Measurements from ENCODE around the gene ANGEL1.

Gene ANGEL1

DNA sequence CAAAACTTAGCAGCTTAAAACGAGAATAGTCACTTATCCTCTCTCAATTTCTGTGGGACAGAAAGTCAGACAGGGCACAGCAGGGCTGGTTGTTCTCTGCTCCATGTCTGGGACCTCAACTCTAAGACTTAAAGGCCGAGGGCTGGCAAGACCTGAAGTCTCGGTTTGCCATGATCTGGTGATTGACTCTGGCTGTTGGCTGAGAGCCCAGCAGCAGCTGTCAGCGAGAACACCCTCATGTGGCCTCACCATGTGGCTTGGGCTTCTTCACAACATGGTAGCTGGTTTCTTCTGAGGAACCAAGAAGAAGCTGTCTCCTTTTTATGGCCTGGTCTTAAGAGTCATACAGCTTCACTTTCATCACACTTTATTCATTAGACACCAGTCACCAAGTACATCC is 53.1 kb downstream of the ANGEL1 start:
- H3K9ac ChIP-seq (ENCODE audit: low read depth, low read length): no peak overlapping the region
- peaks cover 9% of the 10 kb centered on the region; the same call in 1 of the 2 replicates for H3K4me1 ChIP-seq (ENCODE audit: insufficient read depth, low read length)

DNA sequence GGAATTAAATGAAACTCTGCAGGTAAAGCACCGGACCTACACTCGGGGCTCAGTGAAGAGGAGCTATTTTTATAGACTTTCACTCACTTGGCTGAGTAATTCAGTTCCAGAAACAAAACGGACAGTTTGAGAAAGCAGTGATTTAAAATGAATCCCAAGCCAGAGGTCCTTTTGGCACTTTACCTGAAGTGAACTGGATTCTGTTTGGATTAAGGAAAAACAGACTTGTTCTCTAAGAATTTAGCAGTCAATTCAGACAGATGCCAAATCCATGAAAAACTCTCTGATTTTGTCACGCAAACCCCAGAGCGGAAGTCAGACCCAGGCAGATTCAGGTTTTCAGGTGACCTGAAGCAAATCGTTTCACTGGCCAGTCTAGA is 56.3 kb downstream of the ANGEL1 start:
- Histone ChIP-seq H3K9ac (ENCODE audit: low read depth, low read length) (no peak overlapping the region), H3K36me3 (ENCODE audit: insufficient read depth, low read length) (no peaks in the 10 kb centered on the region), H3K4me1 (ENCODE audit: insufficient read depth, low read length) (peaks cover 6% of the 10 kb centered on the region; the same call in 1 of the 2 replicates), H3K9me3 (ENCODE audit: control insufficient read depth, insufficient read depth, low read length) (no peaks in the 10 kb centered on the region)

More for the DNA sequence above, 53.1 kb downstream of the ANGEL1 start:
- H3K9me3 ChIP-seq (ENCODE audit: control insufficient read depth, insufficient read depth, low read length): no peaks in the 10 kb centered on the region
- H3K36me3 ChIP-seq (ENCODE audit: insufficient read depth, low read length): no peaks in the 10 kb centered on the region

DNA sequence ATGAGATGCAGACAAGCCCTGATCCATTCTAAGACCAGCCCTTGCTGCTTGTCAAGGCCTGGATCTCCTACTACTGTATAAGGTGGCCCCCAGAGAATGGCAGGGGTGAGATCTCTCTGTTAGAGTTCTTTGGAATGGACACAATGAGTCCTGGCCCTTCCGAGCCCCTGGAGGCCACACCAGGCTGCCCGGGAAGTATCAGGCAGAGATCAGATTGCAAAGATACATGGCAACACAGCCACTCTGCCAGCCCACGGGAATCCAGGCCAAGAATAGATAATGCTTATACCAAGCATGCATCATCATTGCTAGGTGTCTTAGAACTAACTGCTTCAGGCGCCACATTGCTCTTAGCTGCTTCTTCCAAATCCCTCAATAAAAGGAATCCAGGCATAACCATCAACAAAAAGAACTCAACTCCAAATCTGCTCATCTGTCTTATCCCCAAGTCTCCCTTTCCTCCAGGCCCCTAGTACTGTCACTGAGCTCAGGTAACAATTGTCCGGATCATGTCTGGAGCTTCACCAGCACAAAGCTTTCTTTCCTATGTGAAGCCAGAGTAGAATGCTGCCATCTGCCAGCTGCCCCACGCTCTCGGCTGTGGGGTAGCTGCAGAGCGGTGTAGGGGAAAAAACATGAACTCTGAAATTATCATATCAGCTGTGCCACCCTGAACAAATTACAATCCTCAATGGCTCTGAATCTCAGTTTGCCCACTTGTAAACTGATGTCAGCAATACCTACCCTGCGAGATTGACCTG is 56.9 kb downstream of the ANGEL1 start:
- Histone ChIP-seq H3K9me3 (ENCODE audit: control insufficient read depth, insufficient read depth, low read length) (no peaks in the 10 kb centered on the region), H3K36me3 (ENCODE audit: insufficient read depth, low read length) (no peaks in the 10 kb centered on the region), H3K4me1 (ENCODE audit: insufficient read depth, low read length) (peaks cover 5% of the 10 kb centered on the region; the same call in 1 of the 2 replicates), H3K9ac (ENCODE audit: low read depth, low read length) (no peak overlapping the region)

DNA sequence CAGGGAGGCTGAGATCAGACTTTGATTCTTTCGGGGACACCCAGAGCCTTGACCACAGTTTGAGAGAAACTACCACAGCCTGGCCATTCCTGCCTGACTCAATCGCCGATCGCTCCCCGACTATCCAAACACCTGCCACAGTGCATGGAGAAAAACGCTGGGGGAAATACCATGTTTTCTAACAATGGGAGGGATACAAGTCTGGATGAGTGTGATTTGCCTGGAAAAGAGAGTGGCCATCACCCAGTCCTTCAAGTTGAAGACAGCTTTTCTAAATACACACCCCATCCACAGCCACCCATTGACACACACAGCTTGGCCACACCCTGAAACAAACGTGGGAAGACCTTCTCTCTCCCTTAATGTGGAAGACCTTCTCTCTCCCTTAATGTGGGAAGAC is 58.1 kb downstream of the ANGEL1 start:
- H3K4me1 ChIP-seq (ENCODE audit: insufficient read depth, low read length): no peaks in the 10 kb centered on the region
- H3K9me3 ChIP-seq (ENCODE audit: control insufficient read depth, insufficient read depth, low read length): no peaks in the 10 kb centered on the region
- H3K36me3 ChIP-seq (ENCODE audit: insufficient read depth, low read length): no peaks in the 10 kb centered on the region
- no peak overlapping the region for H3K9ac ChIP-seq (ENCODE audit: low read depth, low read length)

DNA sequence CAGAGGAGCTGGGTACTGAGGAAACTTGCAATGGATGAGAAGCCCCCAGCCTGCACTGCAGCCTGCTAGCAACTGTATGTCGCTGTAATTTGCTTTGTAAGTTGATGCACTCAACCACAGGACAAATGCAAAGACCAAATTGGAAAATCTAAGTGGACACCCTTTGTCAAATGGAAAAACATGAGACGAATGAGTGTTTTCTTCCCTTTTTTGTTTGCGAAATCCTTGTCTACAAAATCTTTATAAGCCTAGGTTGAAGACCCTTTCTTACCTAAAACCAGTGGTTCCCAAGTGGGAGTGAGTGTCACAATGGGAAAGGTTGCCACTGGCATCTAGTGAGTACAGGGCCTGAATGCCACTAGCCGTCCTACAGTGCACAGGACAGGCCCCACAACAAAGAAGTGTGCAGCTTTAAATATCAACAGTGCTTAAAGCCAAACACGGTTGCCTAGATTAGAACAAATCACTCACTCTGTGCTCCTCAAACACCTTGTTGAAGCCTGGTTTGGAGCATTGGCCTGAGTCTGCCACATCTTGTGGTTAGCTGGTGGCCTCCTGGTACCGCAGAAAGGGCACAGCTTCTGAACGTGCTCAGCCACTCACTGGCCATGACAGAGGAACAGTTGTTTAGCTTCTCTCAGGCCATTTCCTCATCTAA is 59.0 kb downstream of the ANGEL1 start:
- Histone ChIP-seq H3K9ac (ENCODE audit: low read depth, low read length) (no peak overlapping the region), H3K4me1 (ENCODE audit: insufficient read depth, low read length) (no peaks in the 10 kb centered on the region), H3K9me3 (ENCODE audit: control insufficient read depth, insufficient read depth, low read length) (no peaks in the 10 kb centered on the region), H3K36me3 (ENCODE audit: insufficient read depth, low read length) (no peaks in the 10 kb centered on the region)

DNA sequence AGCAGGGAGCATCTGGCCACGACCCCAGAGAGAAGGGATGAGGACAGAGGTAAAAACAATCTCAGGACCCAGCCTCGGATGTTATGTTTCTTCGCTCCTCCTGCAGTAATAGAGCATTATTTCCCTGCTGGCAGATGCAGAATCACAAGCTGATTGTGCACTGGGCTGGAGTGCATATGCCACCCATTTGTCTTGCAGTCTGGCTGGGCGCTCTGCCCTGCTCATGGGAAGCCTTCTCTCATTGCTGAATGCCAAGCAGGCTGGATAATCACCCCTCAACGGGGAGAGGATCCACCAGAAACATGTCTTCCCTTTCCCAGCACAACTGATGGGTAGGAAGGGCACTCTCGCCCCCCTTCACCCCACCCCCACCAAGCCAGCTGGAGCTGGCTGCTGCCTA is 59.9 kb downstream of the ANGEL1 start:
- Histone ChIP-seq H3K9ac (ENCODE audit: low read depth, low read length) (no peak overlapping the region), H3K4me1 (ENCODE audit: insufficient read depth, low read length) (no peaks in the 10 kb centered on the region), H3K36me3 (ENCODE audit: insufficient read depth, low read length) (no peaks in the 10 kb centered on the region), H3K9me3 (ENCODE audit: control insufficient read depth, insufficient read depth, low read length) (no peaks in the 10 kb centered on the region)

DNA sequence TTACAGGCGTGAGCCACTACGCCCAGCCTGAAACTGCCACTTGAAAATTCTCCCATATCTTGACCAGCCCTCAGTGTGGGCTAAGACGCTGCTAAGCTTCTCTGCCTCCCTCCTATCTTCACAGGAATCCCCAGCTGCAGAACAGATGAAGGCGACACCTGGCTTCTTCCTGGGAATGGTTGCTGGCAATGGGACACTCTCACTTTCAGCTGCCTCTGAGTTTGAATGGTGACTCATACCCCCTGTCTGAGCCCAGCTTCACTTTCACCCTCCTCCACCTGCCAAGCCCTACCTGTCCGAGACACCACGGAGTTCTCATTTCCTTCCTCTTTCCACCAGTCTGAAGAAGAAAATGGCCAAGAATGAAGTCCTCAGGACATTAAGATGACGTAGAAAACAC is 69.7 kb downstream of the ANGEL1 start:
- no peaks in the 10 kb centered on the region for H3K36me3 ChIP-seq (ENCODE audit: insufficient read depth, low read length)
- H3K9me3 ChIP-seq (ENCODE audit: control insufficient read depth, insufficient read depth, low read length): peaks cover 3% of the 10 kb centered on the region; the same call in 1 of the 2 replicates
- no peak overlapping the region for H3K9ac ChIP-seq (ENCODE audit: low read depth, low read length)
- H3K4me1 ChIP-seq (ENCODE audit: insufficient read depth, low read length): no peaks in the 10 kb centered on the region

DNA sequence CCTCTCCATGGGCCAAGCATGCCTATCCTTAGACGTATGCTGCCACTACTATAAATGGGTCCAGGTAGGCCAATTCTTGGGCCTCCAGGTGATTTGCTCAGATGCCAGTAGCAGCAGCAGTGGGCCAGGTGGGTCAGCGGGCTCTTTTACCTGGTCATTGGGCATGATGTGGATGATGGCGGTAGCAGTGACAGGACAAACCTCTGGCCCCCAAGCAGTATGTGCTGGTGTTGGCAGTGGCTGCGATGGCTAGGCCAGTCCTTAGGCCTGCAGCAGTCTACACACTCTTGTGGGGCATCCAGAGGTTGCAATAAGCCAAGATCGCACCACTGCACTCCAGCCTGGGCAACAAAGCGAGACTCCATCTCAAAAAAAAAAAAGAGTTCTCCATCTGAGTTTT is 70.5 kb downstream of the ANGEL1 start:
- Histone ChIP-seq H3K4me1 (ENCODE audit: insufficient read depth, low read length) (no peaks in the 10 kb centered on the region), H3K36me3 (ENCODE audit: insufficient read depth, low read length) (no peaks in the 10 kb centered on the region), H3K9ac (ENCODE audit: low read depth, low read length) (no peak overlapping the region), H3K9me3 (ENCODE audit: control insufficient read depth, insufficient read depth, low read length) (peaks cover 3% of the 10 kb centered on the region; the same call in 1 of the 2 replicates)

DNA sequence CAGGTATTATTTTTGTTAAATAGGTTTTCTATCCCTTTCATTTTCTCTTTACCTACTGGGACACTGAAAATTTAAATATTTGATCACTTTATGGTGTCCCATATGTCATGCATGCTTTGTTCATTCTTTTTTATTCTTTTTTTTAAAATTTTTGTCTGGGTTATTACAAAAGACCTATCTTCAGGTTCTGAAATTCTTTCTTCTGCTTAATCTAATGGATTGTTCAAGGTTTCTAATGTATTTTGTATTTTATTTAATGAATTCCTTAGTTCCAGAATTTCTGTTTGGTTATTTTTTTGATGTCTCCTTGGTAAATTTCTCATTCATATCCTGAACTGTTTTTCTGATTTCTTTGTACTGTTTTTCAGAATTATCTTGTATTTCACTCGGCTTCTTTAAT is 71.6 kb downstream of the ANGEL1 start:
- Histone ChIP-seq H3K4me1 (ENCODE audit: insufficient read depth, low read length) (no peaks in the 10 kb centered on the region), H3K9me3 (ENCODE audit: control insufficient read depth, insufficient read depth, low read length) (peaks cover 3% of the 10 kb centered on the region; the same call in 1 of the 2 replicates), H3K36me3 (ENCODE audit: insufficient read depth, low read length) (no peaks in the 10 kb centered on the region), H3K9ac (ENCODE audit: low read depth, low read length) (no peak overlapping the region)

Measured in ES-I3 (cell line).